Endothelial cell of umbilical vein (primary cell): Measurements from ENCODE around the gene ZNF609. TPM values are rescaled to one million over a fixed set of nuclear protein-coding genes. Genes with fewer than 3 reads are reported as not detected.

Experiments
- BruUV-seq: library from RNA; stranded (reverse); fragments of 400-500 nt; replicated peaks from 2 replicates; lab custom pipeline; 2021; lab: Mats Ljungman, UMichigan
- CTCF ChIA-PET: fragments of 300-600, 350-600 bp; sonication (Branson Sonifier 250); formaldehyde crosslinking; loops from one replicate; lab custom pipeline; 2021; ENCODE audit warnings: antibody characterized with exemption, inconsistent platforms; lab: Charles Lee
- POLR2A ChIA-PET: fragments of 300-600, 350-600 bp; sonication (Branson Sonifier 250); formaldehyde crosslinking; loops from one replicate; lab custom pipeline; 2021; ENCODE audit warnings: antibody characterized with exemption, inconsistent platforms; lab: Charles Lee
- DNase-seq: peaks from one replicate; pipeline ENCODE4 v3.0.0-alpha.2; 2011; ENCODE audit warnings: low read depth, low spot score
- FAIRE-seq: peaks from 2 replicates; lab custom pipeline; 2011; peaks lifted over from hg19 to GRCh38; lab: Jason Lieb, UNC
- H2AFZ ChIP-seq: 2 replicates; pipeline ENCODE4 v1.6.0; 2012; ENCODE audit warnings: low read depth, low read length, control low read depth, inconsistent platforms
- H3K27ac ChIP-seq: 2 replicates; pipeline ENCODE4 v1.5.1; 2011; ENCODE audit warnings: low read depth, mild to moderate bottlenecking, control low read depth, low read length, moderate library complexity; ENCODE audit not compliant: insufficient read depth
- H3K27me3 ChIP-seq, 2 experiments: 2 replicates each; pipeline versions ENCODE4 v1.6.0 to v1.6.1; 2011; ENCODE audit warnings: low read length in 2 of 2, mixed read lengths in 1 of 2; ENCODE audit not compliant: control insufficient read depth in 2 of 2, insufficient read depth in 2 of 2
- H3K36me3 ChIP-seq, 2 experiments: 2 replicates in 1 of 2; 3 replicates in 1 of 2; pipeline ENCODE4 v1.5.1; 2011; ENCODE audit warnings: low read length in 2 of 2, mild to moderate bottlenecking in 1 of 2, moderate library complexity in 1 of 2; ENCODE audit not compliant: control insufficient read depth in 2 of 2, insufficient read depth in 2 of 2; ENCODE audit errors: extremely low read depth in 1 of 2
- H3K4me1 ChIP-seq: 3 replicates; pipeline ENCODE4 v1.5.1; 2011; ENCODE audit warnings: mild to moderate bottlenecking, low read length; ENCODE audit not compliant: control insufficient read depth, insufficient read depth; ENCODE audit errors: extremely low read depth
- H3K4me2 ChIP-seq: 2 replicates; pipeline ENCODE4 v1.6.1; 2011; ENCODE audit warnings: low read length, control low read depth, mixed read lengths; ENCODE audit not compliant: insufficient read depth
- H3K4me3 ChIP-seq, 3 experiments: fragments of 200-600 bp in 1 of 3; sonication (generic), shearing (Covaris generic) in 1 of 3; replicated peaks in 1 of 3; 2 replicates each; pipeline ENCODE4 v1.5.1; 2011 to 2016; ENCODE audit warnings: control low read depth in 3 of 3, low read length in 3 of 3, mild to moderate bottlenecking in 2 of 3, inconsistent platforms in 1 of 3, low read depth in 1 of 3, moderate library complexity in 1 of 3; ENCODE audit not compliant: insufficient read depth in 1 of 3
- H3K79me2 ChIP-seq: 2 replicates; pipeline ENCODE4 v1.6.0; 2012; ENCODE audit warnings: low read length, inconsistent platforms; ENCODE audit not compliant: control insufficient read depth, insufficient read depth
- H3K9ac ChIP-seq: replicated peaks from 2 replicates; pipeline ENCODE3; 2011; ENCODE audit warnings: low read length, control low read depth; ENCODE audit not compliant: insufficient read depth; ENCODE audit errors: extremely low read depth
- H3K9me1 ChIP-seq: replicated peaks from 3 replicates; pipeline ENCODE4 v1.6.0; 2011; ENCODE audit warnings: mild to moderate bottlenecking, low read length; ENCODE audit not compliant: control insufficient read depth, insufficient read depth; ENCODE audit errors: extremely low read depth
- H3K9me3 ChIP-seq: replicated peaks from 2 replicates; pipeline ENCODE4 v1.5.1; 2012; ENCODE audit warnings: low read length, inconsistent platforms; ENCODE audit not compliant: control insufficient read depth, insufficient read depth
- H4K20me1 ChIP-seq: replicated peaks from 2 replicates; pipeline ENCODE3; 2011; ENCODE audit warnings: mild to moderate bottlenecking, low read length; ENCODE audit not compliant: control insufficient read depth, insufficient read depth; ENCODE audit errors: extremely low read depth
- EZH2 ChIP-seq: IDR thresholded peaks from 2 replicates; pipeline ENCODE4 v1.6.1; 2012; ENCODE audit warnings: borderline replicate concordance, low read depth, mild to moderate bottlenecking, moderate library complexity, low read length, inconsistent platforms; ENCODE audit not compliant: severe bottlenecking
- FOS ChIP-seq: IDR thresholded peaks from 2 replicates; pipeline ENCODE4 v1.6.1; 2011; ENCODE audit warnings: mild to moderate bottlenecking, low read length, moderate library complexity, borderline replicate concordance; ENCODE audit not compliant: insufficient read depth
- JUN ChIP-seq: IDR thresholded peaks from 2 replicates; pipeline ENCODE4 v1.6.1; 2011; ENCODE audit warnings: borderline replicate concordance, low read depth; ENCODE audit not compliant: insufficient read length, insufficient read depth
- MAX ChIP-seq: IDR thresholded peaks from 2 replicates; pipeline ENCODE4 v1.6.1; 2011; ENCODE audit not compliant: insufficient read depth, insufficient read length
- MYC ChIP-seq: IDR thresholded peaks from one replicate; pipeline ENCODE4 v1.6.1; 2011; ENCODE audit warnings: mild to moderate bottlenecking, low read depth, low read length
- dilution Hi-C: fragments of 300-500 bp; cut with MboI; formaldehyde crosslinking; loops from one replicate; pipeline ENCODE4 v1.15.0; 2019; ENCODE audit warnings: low sequenced_read_pairs; ENCODE audit not compliant: extremely low pct_ligation_motif_present
- intact Hi-C: fragments of 100-400 bp; cut with micrococcal nuclease; formaldehyde crosslinking; loops from one replicate; pipeline ENCODE4 v1.10.0; 2022
- polyA plus RNA-seq, 4 experiments: library from polyadenylated mRNA; depleted of rRNA in 3 of 4; stranded (reverse) in 3 of 4; unstranded in 1 of 4; fragments of >200 nt; gene quantifications; 2 replicates each; pipeline versions ENCODE4 v1.2.1 to v1.2.3, GENCODE V29; 2011 to 2012; ENCODE audit warnings: missing spikeins in 1 of 4
- total RNA-seq: library from RNA; stranded (reverse); gene quantifications from 2 replicates; pipeline ENCODE4 v1.2.3, GENCODE V29; 2021
- TF ChIP-seq, protein P1 (sequence below), 2 donors: IDR thresholded peaks; 1 replicate in 1 of 2; 2 replicates in 1 of 2; pipeline ENCODE4 v1.5.1; 2011; ENCODE audit warnings: low read length in 2 of 2, mild to moderate bottlenecking in 2 of 2, moderate library complexity in 2 of 2, control low read depth in 1 of 2, inconsistent platforms in 1 of 2, low read depth in 1 of 2; ENCODE audit not compliant: insufficient read depth in 1 of 2; ENCODE audit errors: extremely low read depth in 1 of 2

The ZNF609 gene
- total and polyA plus RNA-seq, 2 donors (not counting 3 experiments of a cell fraction or from before 2014, with no cell fraction given), result 18.2 to 49.6 TPM

GRCh38 chr15:64462492-64462891, 2.1 kb downstream of the ZNF609 start:
- POLR2A ChIA-PET, result no interaction called here
- Histone ChIP-seq H3K27me3 (no peaks in the 10 kb centered on the region), H3K4me1 (peaks cover 21% of the 10 kb centered on the region), H3K4me3 (peak overlapping the region in 1 of 3 experiments; percentile 93), H3K27ac (no peak overlapping the region), H3K79me2 (peaks cover 65% of the 10 kb centered on the region), H3K9ac (peak overlapping the region; percentile 1), H4K20me1 (peaks cover 5% of the 10 kb centered on the region), H3K9me1 (no peaks in the 10 kb centered on the region), H3K36me3 (peaks cover 0 to 3% of the 10 kb centered on the region in 2 experiments), H3K9me3 (no peaks in the 10 kb centered on the region), H3K4me2 (peak overlapping the region; percentile 91), H2AFZ (no peak overlapping the region)
- FAIRE-seq (no peak), DNase-seq (no peak)
- intact Hi-C loops, result loop anchor here (5.0 kb wide), 1 partner anchor 75 kb away; no protein-coding TSS in a partner anchor
- dilution Hi-C loops, result no loop called here
- CTCF ChIA-PET, result interaction anchor here (0.9 to 3.3 kb wide), 3 partner anchors 35 to 191 kb away, joined by 6 to 16 read pairs (median 10); no protein-coding TSS in a partner anchor
- BruUV-seq, result no TSS peak
- TF ChIP-seq, protein P1, sequence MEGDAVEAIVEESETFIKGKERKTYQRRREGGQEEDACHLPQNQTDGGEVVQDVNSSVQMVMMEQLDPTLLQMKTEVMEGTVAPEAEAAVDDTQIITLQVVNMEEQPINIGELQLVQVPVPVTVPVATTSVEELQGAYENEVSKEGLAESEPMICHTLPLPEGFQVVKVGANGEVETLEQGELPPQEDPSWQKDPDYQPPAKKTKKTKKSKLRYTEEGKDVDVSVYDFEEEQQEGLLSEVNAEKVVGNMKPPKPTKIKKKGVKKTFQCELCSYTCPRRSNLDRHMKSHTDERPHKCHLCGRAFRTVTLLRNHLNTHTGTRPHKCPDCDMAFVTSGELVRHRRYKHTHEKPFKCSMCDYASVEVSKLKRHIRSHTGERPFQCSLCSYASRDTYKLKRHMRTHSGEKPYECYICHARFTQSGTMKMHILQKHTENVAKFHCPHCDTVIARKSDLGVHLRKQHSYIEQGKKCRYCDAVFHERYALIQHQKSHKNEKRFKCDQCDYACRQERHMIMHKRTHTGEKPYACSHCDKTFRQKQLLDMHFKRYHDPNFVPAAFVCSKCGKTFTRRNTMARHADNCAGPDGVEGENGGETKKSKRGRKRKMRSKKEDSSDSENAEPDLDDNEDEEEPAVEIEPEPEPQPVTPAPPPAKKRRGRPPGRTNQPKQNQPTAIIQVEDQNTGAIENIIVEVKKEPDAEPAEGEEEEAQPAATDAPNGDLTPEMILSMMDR (IDR thresholded peaks at IDR 0.05; ENCODE audit: extremely low read depth in 1 of 2, insufficient read depth in 1 of 2, low read depth in 1 of 2, low read length in 2 of 2), result no peak
- TF ChIP-seq EZH2 (no peak), MAX (no peak), FOS (no peak), MYC (no peak), JUN (no peak)
